ENCODE results near the gene MSI2.

- TF ChIP-seq EP300 (IDR thresholded peaks at IDR 0.05; ENCODE audit: borderline replicate concordance) (no peak), REST (IDR thresholded peaks at IDR 0.05; ENCODE audit: low read depth) (no peak), MAX (IDR thresholded peaks at IDR 0.05) (no peak), YY1 (IDR thresholded peaks at IDR 0.05; ENCODE audit: low read depth) (no peak), CREB1 (IDR thresholded peaks at IDR 0.05; ENCODE audit: low read depth) (no peak)
Observed at GRCh38 chr17:57309479-57309878, 53.2 kb downstream of the MSI2 start.

Data from Ishikawa (cell line).